ENCODE data around the gene SPATS2.

The SPATS2 gene

GRCh38 chr12:49541140-49541861 lies 174.0 kb downstream of the SPATS2 start (continued):
- TF ChIP-seq ZBTB7A (tag by site-specific recombination; IDR thresholded peaks at IDR 0.05; ENCODE audit: low read depth) (0 out of 2 replicates have a peak, but pooled peaks have one; percentile 55), TRIM28 (IDR thresholded peaks at IDR 0.05; ENCODE audit: borderline replicate concordance, low read length) (no peak)

DNA sequence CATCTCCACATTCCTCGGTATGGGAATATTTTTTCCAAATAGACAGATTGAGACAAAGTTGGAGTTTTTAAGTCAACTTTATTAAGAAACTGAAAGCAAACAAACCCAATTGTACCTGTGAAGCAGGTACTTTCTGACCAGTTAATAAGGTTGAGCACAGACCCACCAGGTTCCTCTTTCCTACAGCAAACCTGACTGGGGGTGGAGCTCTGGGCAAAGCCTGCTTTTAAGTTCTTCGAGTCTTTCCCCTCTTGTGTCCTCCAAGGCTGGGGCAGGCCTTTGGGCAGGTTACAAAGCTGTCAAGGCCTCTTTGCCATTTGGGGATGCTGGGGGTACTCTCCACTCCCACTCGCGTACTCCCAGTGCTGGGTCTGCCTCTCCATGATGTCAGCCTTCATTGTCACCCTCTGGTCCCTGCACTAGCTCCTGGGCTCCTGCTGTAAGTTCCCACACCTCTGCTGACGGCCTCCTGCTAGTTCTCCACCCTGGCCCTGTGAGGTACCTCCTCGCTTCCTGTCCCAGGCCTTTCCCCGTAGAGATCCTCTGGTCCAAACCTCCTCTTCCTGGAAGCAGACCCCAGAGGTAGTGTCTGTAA lies 174.7 kb downstream of the SPATS2 start:
- Histone ChIP-seq H3K4me1 (ENCODE audit: control insufficient read depth, insufficient read depth, low read length) (peaks cover 2% of the 10 kb centered on the region; the same call in 1 of the 2 replicates), H3K4me3 (ENCODE audit: low read depth, low read length) (no peak overlapping the region), H3K27ac (ENCODE audit: extremely low read depth, low read depth, low read length) (no peak overlapping the region), H3K9me3 (ENCODE audit: control insufficient read depth, insufficient read depth, low read depth, low read length) (no peaks in the 10 kb centered on the region), H3K36me3 (ENCODE audit: control insufficient read depth in 2 of 2, insufficient read depth in 1 of 2, low read length in 2 of 2) (no peaks in the 10 kb centered on the region)
- TF ChIP-seq ZNF423 (tag by site-specific recombination; IDR thresholded peaks at IDR 0.05), result no peak
- no peak for TF ChIP-seq ZNF785 (tag by site-specific recombination; IDR thresholded peaks at IDR 0.05)
- TF ChIP-seq PRDM1 (tag by site-specific recombination; IDR thresholded peaks at IDR 0.05), result no peak
- 0 out of 2 replicates have a peak, but pooled peaks have one; percentile 21 for TF ChIP-seq ZIC2 (tag by site-specific recombination; IDR thresholded peaks at IDR 0.05)
- no peak for TF ChIP-seq KLF1 (tag by site-specific recombination; IDR thresholded peaks at IDR 0.05)
- 0 out of 2 replicates have a peak, but pooled peaks have one; percentile 23 for TF ChIP-seq GLIS2 (tag by site-specific recombination; IDR thresholded peaks at IDR 0.05)
- ChIA-PET POLR2A (no interaction called here), CTCF (no interaction called here)

DNA sequence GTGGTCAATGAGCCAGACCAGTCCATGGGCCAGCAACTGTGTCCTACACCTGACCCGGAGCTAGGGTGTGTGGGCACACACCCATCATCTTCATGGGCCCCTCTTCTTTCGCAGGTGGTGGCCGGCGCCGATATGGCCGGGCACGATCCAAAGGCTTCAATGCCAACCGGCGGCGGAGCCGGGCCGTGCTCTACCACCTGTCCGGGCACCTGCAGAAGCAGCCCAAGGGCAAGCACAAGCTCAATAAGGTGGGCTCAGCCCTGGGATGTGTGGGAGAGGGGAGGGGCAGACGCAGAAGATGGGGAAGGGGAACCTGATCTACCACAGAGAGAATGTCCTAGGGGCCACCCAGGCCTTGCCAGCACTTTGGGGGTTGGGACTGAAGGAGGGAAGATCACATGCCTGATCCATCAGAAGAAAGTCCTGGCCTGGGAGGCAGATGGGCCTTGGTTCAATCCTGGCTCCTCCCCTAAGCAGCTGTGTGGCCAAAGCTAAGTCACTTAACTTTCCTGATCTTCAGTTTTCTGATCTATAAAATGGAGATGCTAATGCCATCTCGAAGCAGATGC lies 175.4 kb downstream of the SPATS2 start:
- Histone ChIP-seq H3K4me1 (ENCODE audit: control insufficient read depth, insufficient read depth, low read length) (peaks cover 2% of the 10 kb centered on the region; the same call in 1 of the 2 replicates), H3K4me3 (ENCODE audit: low read depth, low read length) (no peak overlapping the region), H3K36me3 (ENCODE audit: control insufficient read depth in 2 of 2, insufficient read depth in 1 of 2, low read length in 2 of 2) (no peaks in the 10 kb centered on the region), H3K9me3 (ENCODE audit: control insufficient read depth, insufficient read depth, low read depth, low read length) (no peaks in the 10 kb centered on the region), H3K27ac (ENCODE audit: extremely low read depth, low read depth, low read length) (no peak overlapping the region)
- ChIA-PET CTCF (no interaction called here), POLR2A (no interaction called here)
- TF ChIP-seq KLF1 (tag by site-specific recombination; IDR thresholded peaks at IDR 0.05) (no peak), ZIC2 (tag by site-specific recombination; IDR thresholded peaks at IDR 0.05) (no peak), ZSCAN23 (tag by site-specific recombination; IDR thresholded peaks at IDR 0.05) (no peak), ZNF600 (tag by site-specific recombination; IDR thresholded peaks at IDR 0.05) (no peak), ZNF670 (tag by site-specific recombination; IDR thresholded peaks at IDR 0.05; ENCODE audit: low read depth) (no peak), ZNF426 (tag by site-specific recombination; IDR thresholded peaks at IDR 0.05) (no peak), ZNF785 (tag by site-specific recombination; IDR thresholded peaks at IDR 0.05) (no peak), PRDM10 (tag by site-specific recombination; IDR thresholded peaks at IDR 0.05) (no peak), ZNF23 (tag by site-specific recombination; IDR thresholded peaks at IDR 0.05; ENCODE audit: borderline replicate concordance) (no peak), TRIM28 (IDR thresholded peaks at IDR 0.05; ENCODE audit: borderline replicate concordance, low read length) (no peak)
- TF ChIP-seq, protein P1, sequence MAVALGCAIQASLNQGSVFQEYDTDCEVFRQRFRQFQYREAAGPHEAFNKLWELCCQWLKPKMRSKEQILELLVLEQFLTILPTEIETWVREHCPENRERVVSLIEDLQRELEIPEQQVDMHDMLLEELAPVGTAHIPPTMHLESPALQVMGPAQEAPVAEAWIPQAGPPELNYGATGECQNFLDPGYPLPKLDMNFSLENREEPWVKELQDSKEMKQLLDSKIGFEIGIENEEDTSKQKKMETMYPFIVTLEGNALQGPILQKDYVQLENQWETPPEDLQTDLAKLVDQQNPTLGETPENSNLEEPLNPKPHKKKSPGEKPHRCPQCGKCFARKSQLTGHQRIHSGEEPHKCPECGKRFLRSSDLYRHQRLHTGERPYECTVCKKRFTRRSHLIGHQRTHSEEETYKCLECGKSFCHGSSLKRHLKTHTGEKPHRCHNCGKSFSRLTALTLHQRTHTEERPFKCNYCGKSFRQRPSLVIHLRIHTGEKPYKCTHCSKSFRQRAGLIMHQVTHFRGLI (tag by site-specific recombination; IDR thresholded peaks at IDR 0.05), result no peak
- TF ChIP-seq, protein P2, sequence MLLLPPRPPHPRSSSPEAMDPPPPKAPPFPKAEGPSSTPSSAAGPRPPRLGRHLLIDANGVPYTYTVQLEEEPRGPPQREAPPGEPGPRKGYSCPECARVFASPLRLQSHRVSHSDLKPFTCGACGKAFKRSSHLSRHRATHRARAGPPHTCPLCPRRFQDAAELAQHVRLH (tag by site-specific recombination; IDR thresholded peaks at IDR 0.05), result no peak
- TF ChIP-seq, protein P3, sequence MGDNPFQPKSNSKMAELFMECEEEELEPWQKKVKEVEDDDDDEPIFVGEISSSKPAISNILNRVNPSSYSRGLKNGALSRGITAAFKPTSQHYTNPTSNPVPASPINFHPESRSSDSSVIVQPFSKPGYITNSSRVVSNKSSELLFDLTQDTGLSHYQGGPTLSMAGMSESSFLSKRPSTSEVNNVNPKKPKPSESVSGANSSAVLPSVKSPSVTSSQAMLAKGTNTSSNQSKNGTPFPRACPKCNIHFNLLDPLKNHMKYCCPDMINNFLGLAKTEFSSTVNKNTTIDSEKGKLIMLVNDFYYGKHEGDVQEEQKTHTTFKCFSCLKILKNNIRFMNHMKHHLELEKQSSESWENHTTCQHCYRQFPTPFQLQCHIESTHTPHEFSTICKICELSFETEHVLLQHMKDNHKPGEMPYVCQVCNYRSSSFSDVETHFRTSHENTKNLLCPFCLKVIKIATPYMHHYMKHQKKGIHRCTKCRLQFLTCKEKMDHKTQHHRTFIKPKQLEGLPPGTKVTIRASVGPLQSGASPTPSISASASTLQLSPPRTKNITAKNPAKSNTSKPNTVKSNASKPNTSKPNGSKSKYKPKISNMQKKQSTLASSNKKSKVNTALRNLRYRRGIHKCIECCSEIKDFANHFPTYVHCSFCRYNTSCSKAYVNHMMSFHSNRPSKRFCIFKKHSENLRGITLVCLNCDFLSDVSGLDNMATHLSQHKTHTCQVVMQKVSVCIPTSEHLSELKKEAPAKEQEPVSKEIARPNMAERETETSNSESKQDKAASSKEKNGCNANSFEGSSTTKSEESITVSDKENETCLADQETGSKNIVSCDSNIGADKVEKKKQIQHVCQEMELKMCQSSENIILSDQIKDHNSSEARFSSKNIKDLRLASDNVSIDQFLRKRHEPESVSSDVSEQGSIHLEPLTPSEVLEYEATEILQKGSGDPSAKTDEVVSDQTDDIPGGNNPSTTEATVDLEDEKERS (tag by site-specific recombination; IDR thresholded peaks at IDR 0.05), result no peak
- TF ChIP-seq, protein P4, sequence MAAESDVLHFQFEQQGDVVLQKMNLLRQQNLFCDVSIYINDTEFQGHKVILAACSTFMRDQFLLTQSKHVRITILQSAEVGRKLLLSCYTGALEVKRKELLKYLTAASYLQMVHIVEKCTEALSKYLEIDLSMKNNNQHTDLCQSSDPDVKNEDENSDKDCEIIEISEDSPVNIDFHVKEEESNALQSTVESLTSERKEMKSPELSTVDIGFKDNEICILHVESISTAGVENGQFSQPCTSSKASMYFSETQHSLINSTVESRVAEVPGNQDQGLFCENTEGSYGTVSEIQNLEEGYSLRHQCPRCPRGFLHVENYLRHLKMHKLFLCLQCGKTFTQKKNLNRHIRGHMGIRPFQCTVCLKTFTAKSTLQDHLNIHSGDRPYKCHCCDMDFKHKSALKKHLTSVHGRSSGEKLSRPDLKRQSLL (tag by site-specific recombination; IDR thresholded peaks at IDR 0.05), result no peak
